ENCODE data around the gene KLHL2.

DNA sequence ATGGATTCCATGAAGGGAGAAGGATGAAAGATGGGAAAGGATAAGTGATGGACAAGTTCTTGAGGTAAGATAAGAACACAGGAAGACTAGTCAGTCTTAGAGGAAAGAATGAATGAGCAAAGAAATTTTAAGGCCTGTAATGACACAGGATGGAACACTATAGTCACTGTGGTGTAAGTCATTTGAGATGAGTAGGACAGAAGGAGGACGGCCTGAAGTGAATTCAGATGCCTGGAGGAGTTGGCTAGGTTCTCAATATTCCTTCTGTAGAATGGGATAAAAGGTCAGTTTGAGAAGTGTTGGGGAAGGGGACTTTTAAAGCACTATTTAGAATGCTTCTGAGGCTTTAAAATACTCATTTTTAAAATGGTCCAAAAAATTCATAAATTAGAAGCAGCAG, 124.0 kb downstream of the KLHL2 start:
- TF ChIP-seq EZH2 (IDR thresholded peaks at IDR 0.05; ENCODE audit: borderline replicate concordance, low read depth, low read length, poor library complexity, severe bottlenecking), result no peak
- TF ChIP-seq, protein P1, sequence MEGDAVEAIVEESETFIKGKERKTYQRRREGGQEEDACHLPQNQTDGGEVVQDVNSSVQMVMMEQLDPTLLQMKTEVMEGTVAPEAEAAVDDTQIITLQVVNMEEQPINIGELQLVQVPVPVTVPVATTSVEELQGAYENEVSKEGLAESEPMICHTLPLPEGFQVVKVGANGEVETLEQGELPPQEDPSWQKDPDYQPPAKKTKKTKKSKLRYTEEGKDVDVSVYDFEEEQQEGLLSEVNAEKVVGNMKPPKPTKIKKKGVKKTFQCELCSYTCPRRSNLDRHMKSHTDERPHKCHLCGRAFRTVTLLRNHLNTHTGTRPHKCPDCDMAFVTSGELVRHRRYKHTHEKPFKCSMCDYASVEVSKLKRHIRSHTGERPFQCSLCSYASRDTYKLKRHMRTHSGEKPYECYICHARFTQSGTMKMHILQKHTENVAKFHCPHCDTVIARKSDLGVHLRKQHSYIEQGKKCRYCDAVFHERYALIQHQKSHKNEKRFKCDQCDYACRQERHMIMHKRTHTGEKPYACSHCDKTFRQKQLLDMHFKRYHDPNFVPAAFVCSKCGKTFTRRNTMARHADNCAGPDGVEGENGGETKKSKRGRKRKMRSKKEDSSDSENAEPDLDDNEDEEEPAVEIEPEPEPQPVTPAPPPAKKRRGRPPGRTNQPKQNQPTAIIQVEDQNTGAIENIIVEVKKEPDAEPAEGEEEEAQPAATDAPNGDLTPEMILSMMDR (conservative IDR thresholded peaks at IDR 0.05; ENCODE audit: low read depth, low read length), result no peak; the same call in 1 of the 2 replicates
